ENCODE measurements around the gene TUB.

Gene TUB

DNA sequence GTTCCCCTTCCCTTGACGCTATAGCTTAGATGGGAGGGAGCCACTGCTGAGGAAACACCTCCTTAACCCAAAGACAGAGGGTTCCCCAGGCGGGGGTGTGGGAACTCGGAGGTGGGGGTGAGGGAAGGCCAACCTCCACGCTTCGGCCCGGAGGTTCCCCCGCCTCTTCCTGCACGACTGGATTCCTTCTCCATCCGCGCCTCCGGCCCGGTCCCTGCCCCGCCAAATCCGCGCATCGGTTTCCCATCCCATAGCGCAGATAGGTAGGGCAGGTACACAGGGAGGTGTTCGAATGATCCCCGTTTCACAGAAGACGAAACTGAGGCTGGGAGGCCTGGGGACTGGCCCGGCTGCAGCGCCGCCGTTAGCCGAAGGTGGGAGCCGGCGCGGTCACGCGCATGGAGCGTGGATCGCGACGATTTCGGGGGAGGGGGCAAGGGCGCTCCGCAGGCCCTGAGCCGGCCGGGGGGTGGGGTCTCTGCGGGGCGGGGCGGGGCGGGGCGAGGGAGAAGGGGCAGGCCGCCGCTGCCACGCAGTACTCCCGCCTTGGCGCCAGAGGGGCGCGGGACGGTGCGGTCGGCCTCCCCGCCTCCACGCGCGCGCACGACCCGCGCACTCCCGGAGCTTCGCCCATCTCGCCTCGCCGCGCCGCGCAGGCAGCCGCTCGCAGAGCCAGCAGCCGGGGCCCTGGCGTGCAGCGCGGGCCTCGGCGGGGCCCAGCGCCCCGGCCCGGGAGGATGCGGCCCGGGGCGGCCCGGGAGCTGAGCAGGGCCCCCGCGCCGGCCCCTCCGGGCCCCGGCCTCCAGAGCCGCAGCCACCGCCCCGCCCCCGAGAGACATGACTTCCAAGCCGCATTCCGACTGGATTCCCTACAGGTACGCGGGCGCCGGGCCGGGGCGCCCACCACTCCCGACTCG lies at the start of gene TUB:
Gene TUB, plus strand, starts transcription at position 538 of the 917 bp plus-strand sequence. Its CDS starts 300 bp downstream, at position 838.
- DNase-seq (ENCODE audit: low read depth, low spot score) = no peak

- DNase-seq (ENCODE audit: low read depth, low spot score) = no peak
Observed at GRCh38 chr11:8031248-8032115, 49.5 kb upstream of the TUB start.

DNA sequence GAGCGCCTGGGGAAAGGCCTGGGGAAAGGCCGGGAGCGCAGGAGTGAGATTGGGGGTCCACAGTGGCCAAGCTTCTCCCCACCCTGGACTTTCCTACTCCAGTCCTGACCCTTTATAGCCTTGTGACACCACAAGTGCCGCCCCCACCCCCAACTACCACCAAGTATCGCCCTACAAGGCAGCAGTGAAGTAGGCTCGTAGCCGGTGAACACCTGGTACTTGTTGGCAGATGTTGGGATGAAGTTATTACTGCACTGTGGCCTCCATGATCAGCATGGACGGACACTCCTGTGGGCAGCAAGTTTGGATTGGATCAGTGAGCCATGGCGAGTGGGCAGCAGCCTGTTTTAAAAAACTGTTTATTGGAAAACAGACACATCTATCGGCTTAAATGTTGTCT lies 48.9 kb upstream of the TUB start:
- no peak for DNase-seq (ENCODE audit: low read depth, low spot score)

GRCh38 chr11:8032576-8033304 lies 48.3 kb upstream of the TUB start:
- DNase-seq (ENCODE audit: low read depth, low spot score) = no peak

GRCh38 chr11:8033305-8034105 lies 47.5 kb upstream of the TUB start:
- DNase-seq (ENCODE audit: low read depth, low spot score) = no peak

GRCh38 chr11:8034106-8034585 lies 46.9 kb upstream of the TUB start:
- no peak for DNase-seq (ENCODE audit: low read depth, low spot score)

- no peak for DNase-seq (ENCODE audit: low read depth, low spot score)
Observed at GRCh38 chr11:8034604-8035190, 46.3 kb upstream of the TUB start.

GRCh38 chr11:8035200-8035855 lies 45.7 kb upstream of the TUB start:
- DNase-seq (ENCODE audit: low read depth, low spot score) = no peak

DNA sequence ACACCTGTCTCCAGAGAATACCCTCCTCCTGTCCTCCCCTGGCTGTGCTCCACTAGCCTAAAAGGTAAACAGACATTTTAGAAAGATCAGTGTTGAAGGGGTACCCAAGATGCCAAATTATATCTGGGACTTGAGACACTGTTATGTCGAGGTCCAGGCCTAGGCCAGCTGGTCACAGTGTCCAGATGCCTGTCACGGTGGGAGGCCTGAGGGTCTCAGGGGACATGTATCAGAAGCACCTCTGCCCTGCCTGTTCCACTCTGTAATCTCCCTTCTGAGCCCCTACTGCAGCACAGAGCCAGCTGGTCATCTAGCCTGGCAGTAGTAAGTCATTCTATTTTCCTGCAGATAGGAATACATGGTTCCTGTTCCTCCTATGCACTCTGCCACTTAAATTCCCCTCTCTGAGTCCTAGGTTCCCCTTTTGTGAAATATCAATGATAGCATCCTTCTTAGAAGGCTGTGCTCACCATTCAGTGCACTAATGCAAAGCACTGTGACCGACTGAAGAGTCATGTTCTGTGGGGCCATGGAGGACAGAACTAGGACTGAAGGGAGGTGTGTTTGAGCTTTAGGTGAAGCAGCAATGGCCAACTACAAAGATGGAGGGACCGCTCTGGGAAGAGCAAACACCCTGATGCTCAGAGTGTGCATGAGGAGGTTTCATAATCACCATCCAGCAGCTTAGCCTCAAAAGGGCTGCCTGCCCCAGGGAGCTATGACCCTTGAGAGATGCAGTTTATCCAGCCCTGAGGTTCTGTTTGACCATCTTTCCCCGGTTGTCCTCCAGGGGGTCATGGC lies 44.8 kb upstream of the TUB start:
- DNase-seq (ENCODE audit: low read depth, low spot score) = no peak

DNA sequence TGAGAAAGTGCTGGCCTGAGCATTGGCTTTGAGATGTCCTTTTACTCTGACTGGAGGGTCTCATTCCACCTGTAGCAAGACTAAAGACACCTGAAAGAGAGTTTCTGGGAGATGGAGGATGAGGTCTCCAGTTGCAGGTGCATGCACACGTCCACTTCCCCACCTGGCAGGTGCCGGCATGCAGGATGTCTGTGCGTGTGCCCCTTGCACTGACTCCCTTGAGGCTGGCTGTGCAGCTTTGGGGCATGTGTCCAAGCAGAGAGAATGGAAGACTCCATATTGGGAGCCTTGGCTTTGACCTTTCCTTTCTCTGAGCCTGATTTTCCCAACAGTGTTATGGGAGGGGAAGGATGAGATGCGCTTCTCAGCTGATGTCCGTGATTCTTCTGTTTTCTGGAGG lies 44.0 kb upstream of the TUB start:
- DNase-seq (ENCODE audit: low read depth, low spot score) = no peak

DNA sequence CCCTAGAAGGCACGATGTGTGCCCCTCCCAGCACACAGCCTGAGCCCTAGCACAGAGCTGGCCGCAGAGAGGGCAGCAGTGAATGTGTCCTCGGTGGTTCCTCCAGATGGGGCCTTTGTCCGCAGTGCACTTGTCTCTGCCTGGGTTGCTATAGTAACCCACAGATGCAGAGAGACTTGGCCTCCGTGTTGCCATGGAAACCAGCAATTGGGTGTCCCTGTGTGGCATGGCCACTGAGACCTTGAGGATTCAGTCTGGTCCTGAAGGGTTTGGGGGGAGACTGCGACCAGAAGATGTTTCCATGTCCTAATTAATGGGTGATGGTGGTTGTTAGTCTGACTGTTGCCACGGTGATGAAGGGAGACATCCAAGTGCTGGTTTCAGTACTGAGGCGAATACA lies 42.6 kb upstream of the TUB start:
- no peak for DNase-seq (ENCODE audit: low read depth, low spot score)

- no peak for DNase-seq (ENCODE audit: low read depth, low spot score)
Observed at GRCh38 chr11:8038811-8039529, 42.0 kb upstream of the TUB start.

- no peak for DNase-seq (ENCODE audit: low read depth, low spot score)
Observed at GRCh38 chr11:8039530-8040260, 41.3 kb upstream of the TUB start.

DNA sequence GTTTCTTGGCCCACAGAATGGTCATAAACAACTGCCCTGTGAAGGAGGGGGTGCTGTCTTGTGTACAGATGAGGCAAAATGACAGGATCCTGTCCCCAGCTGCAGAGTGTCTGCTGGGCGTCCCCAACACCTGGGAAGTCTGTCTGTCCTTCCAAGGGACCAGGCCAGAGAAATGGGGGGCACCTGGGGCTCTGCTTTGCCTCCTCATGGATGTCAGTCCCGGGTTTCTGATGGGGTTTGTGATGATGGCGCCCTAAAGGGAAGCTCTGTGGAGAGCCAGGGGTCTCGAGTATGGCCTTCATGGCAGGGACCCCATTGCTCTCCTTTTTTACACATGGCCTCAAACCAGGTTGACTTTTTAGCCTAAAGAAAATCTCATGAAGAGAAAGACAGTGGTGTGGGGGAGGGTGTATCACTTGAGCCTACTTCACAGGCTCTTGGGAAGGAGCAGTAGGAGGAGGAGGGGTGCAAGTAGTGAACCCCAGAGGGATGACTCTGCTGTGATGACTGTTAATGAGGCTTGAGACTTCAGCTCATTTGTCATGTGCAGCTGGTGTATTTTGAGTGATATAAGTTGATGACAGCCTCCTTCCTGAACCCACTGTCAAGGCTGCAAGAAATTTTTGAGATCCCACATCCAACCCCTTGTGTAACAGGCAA lies 40.6 kb upstream of the TUB start:
- DNase-seq (ENCODE audit: low read depth, low spot score) = no peak

DNA sequence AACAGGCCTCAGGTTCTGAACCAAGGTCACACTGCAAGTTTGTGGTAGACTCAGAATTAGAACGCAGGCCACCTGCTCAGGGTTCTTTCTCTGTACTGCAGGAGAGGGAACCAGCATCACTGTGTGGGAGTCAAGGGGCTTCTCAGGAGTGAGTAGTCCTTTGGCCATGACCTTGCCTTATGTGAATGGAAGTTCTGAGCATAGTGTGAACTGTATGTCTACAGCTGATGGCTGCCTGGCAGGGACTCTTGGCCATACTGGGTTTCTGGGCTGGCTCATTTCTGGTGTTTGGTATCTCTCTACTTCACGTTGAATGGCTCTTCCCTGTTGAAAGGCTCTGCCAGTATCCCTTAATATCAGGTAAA lies 40.1 kb upstream of the TUB start:
- no peak for DNase-seq (ENCODE audit: low read depth, low spot score)

- no peak for DNase-seq (ENCODE audit: low read depth, low spot score)
Observed at GRCh38 chr11:8041576-8041975, 39.4 kb upstream of the TUB start.

DNA sequence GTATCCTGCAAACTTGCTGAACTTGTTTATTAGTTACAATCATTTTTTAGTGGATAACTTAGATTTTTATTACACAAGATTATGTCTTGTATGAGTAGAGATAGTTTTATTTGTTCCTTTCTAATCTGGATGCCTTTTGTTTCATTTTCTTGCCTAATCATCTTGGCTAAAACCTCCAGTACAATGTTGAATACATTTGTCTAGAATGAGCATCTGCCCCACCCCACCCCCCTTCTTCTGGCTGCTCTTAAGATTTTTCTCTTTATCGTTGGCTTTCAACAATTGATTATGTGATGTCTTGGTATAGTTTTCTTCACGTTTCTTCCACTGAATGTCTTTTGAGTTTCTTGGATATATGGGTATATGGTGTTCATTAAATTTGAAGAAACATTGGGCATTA lies 37.3 kb upstream of the TUB start:
- DNase-seq (ENCODE audit: low read depth, low spot score) = no peak

All from activated naive CD8-positive, alpha-beta T cell treated with anti-CD3 and anti-CD28 coated beads, Interleukin-2, amount 50 U/mL, for 16 hours (primary cell).